ENCODE measurements around the gene AHCYL1.
A peak's percentile ranks its signal among the peaks of the same experiment; 100 is the strongest.

AHCYL1 gene

DNA sequence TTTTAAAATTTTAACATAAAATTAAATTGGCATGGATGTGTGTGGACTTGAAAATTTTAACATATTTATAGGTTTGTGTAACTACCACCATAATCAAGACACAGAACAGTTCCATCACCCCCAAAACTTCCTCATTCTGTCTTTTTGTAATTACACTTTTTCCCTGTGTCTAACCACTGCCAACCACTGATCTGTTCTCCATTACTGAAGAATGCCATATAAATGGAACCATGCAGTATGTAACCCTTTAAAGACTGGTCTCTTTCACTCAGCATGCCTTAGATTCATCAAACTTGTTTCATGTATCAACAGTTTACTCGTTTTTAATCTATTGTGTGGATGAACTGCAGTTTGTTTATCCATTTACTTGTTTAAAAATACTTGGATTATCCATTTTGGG, 13.0 kb upstream of the AHCYL1 start:
- H3K4me3 ChIP-seq (ENCODE audit: low read depth, low read length) = no peak overlapping the region
- no peak for DNase-seq (ENCODE audit: low read depth)
- in situ Hi-C loops (cut with HindIII; ENCODE audit: low sequenced_read_pairs) = no loop called here
- no peak for TF ChIP-seq CTCF (IDR thresholded peaks at IDR 0.05; ENCODE audit: low read depth, low read length, missing control alignments)

DNA sequence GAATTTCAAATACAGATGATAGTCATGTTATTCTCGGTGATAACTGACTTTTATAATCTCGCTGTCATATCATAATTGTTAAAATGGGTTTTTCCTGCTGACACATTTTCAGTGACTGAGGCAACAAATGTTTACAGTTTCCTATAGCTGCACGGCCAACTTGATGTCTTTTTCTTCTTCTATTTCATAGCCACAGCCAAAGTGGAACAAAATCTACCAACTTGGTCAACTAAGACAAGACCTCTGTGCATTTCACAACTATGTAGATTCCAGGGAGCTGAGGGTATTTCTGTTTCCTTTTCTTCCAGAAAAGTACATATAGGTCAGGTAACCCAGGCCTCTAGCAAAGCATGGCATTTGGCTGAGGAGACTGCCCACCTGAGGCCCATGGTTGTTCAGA, 10.4 kb upstream of the AHCYL1 start:
- TF ChIP-seq CTCF (IDR thresholded peaks at IDR 0.05; ENCODE audit: low read depth, low read length, missing control alignments) = no peak
- H3K4me3 ChIP-seq (ENCODE audit: low read depth, low read length) = no peak overlapping the region
- in situ Hi-C loops (cut with HindIII; ENCODE audit: low sequenced_read_pairs) = no loop called here
- DNase-seq (ENCODE audit: low read depth) = no peak

DNA sequence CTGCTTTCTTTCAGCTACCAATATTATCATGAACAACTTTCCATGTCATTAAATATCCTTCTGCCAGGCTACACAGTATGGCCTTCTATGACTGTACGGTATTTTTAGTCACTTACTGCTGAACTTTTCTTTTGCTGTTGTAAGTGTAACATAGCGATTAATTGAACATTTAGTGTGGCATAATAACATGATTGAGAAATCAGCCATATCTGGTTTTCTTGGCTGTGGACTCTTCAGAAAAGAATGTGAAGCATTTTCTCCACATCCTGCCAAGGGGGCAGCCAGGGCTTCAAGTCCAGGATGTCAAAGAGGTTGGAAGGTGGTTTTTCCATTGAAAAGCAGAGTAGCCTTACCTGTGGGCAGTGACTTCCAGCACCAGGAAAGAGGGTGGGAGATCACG, 8.8 kb upstream of the AHCYL1 start:
- no peak overlapping the region for H3K4me3 ChIP-seq (ENCODE audit: low read depth, low read length)
- in situ Hi-C loops (cut with HindIII; ENCODE audit: low sequenced_read_pairs) = no loop called here
- no peak for TF ChIP-seq CTCF (IDR thresholded peaks at IDR 0.05; ENCODE audit: low read depth, low read length, missing control alignments)
- peak; percentile 72 for DNase-seq (ENCODE audit: low read depth)

DNA sequence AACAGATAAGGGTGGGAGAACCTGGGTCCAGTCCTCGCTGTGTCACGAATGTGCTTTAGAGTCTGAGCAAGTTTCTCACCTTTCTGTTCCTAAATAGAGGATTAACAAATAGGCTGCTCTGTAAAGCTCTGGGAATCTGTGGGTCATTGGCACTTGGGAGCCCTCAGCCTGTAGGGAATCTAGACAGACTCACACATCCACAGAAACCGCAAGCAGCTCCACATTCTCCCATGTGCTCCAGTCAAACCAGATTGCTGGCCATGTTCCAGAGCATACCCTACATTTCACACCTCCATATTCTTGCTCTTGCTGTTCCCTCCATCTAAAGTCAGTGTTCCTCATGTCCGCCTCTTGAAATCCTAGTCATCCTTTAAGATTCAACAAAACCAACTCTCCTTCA, 7.8 kb upstream of the AHCYL1 start:
- DNase-seq (ENCODE audit: low read depth) = no peak
- TF ChIP-seq CTCF (IDR thresholded peaks at IDR 0.05; ENCODE audit: low read depth, low read length, missing control alignments) = no peak
- H3K4me3 ChIP-seq (ENCODE audit: low read depth, low read length) = no peak overlapping the region
- in situ Hi-C loops (cut with HindIII; ENCODE audit: low sequenced_read_pairs) = no loop called here

- in situ Hi-C loops (cut with HindIII; ENCODE audit: low sequenced_read_pairs) = no loop called here
- no peak overlapping the region for H3K4me3 ChIP-seq (ENCODE audit: low read depth, low read length)
- no peak for TF ChIP-seq CTCF (IDR thresholded peaks at IDR 0.05; ENCODE audit: low read depth, low read length, missing control alignments)
- DNase-seq (ENCODE audit: low read depth) = no peak
These were observed 7.3 kb upstream of the AHCYL1 start for GRCh38 chr1:109977225-109977624.

DNA sequence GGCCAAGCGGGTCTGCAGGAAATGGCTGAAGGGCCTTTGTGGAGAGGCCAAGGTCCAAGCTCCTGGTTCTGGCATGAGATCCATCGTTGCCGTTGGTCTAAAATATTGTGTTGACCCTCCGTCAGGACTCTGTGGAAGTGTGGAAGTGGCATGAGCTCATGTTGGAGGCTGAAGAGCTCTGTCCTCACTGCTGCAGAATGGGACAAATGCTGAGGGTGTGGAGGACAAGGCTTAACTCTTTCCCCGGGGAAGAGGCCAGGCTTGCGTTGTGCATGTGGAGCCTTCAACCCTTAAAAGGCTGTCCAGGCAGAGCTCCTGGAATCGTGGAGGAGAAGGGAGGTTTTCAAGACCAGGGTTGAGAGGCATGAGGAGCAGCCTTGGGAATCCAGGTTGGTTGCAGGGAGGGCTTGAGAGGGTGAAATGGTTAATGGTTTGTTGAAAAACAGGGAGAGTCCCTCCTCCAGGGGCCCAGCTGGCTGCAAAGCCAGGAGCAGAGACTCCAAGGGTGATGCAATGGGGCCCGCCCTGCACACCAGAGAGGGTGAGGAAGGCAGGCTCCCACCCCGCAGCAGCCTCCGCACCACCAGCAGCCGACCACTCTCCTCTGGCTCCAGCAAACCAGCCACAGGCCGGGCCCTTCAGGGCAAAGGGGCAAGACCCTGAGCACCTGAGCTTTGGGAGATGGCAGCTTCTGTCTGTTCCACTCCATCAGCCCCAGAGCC, 6.7 kb upstream of the AHCYL1 start:
- in situ Hi-C loops (cut with HindIII; ENCODE audit: low sequenced_read_pairs) = no loop called here
- DNase-seq (ENCODE audit: low read depth) = no peak
- TF ChIP-seq CTCF (IDR thresholded peaks at IDR 0.05; ENCODE audit: low read depth, low read length, missing control alignments) = no peak
- no peak overlapping the region for H3K4me3 ChIP-seq (ENCODE audit: low read depth, low read length)

All from astrocyte of the cerebellum (primary cell).